SW480 (cell line): ENCODE results near the gene FBLN2.

ENCODE experiments used
- DNase-seq: peaks from one replicate; pipeline ENCODE4 v3.0.0-alpha.2; 2016; ENCODE audit warnings: low spot score

Gene FBLN2

DNA sequence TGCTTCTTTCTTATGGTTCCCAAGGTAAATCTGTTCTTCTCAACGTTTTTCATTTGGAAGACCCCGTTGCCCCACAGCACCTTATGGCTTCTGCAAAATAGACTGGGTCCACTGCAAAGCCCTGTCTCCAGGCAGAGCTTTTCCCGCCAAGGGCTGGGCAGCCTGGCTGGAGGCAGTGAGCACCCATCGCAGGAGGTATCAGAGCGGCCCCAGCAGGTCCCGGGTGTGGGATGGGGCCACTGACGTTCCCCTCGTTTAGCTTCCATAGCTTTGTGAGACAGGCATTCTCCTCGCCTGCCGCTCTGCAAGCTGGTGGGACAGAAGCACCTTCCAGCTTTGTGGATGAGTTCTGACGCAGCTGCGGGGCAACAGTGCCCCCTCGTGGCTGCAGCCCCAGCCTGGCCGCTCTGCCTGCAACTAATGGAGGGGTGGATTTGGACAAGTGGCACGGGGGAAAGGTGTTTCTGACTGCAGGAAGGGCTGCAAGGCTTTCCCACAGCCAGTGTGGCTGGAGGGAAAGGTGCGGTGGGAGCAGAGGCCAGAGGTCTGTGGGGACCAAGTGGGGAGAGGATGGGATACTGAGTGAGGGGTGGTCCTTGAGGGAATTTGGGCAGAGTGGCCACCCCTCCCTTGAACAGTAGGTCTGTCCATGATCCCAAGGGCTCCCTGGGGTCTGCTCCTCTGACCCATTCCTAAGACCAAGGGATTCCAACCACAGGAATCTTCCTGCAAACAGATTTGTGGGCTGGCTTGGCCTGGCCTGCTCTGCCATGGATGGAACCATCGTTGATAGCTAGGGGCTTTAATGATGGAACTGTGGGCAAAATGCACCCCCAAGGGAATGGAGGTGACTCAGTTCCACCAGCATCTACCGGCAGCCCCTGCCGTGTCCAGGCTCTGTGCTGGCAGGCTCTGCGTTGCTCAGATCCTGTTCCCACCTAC, 99.4 kb downstream of the FBLN2 start:
- peak; percentile 70 for DNase-seq

DNA sequence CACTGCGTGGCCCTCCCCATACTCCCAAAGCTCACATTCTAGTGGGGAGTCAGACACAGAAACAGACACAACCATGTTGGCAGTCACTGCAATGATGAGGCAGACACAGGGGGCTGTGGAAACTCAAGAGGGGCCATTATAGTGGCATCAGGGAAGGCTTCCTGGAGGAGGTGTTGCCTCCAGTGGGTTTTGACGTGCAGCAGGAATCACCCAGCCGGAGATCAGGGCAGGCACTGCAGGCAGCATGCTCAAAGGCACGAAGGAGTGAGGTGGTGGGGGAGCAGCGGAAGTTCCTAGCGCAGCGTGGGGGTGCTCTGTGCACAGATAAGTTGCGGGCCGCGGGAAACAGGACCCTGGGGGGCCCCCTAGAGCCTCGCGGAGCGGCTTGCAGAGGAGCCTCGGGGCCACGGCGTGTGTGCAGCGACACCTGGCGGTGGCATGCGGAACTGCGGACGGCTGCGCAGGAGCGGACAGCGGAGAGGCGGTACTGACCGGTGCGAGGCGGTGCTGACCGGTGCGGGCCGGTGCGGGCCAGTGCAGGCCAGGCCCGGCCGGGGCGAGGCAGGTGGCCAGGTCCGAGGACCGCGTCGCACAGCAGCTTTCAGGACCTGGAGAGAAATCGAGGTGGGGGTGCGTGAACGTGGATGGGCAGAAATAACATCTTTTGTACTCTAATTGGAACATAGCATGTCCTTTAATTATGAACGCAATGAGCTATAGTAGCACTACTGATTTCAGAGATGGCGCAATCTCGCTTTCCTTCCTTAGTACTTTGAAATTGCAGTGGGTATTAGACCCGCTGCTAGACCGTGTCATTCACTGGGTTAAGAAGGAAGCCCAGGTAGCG, 101.5 kb downstream of the FBLN2 start:
- DNase-seq, result peak; percentile 68

DNA sequence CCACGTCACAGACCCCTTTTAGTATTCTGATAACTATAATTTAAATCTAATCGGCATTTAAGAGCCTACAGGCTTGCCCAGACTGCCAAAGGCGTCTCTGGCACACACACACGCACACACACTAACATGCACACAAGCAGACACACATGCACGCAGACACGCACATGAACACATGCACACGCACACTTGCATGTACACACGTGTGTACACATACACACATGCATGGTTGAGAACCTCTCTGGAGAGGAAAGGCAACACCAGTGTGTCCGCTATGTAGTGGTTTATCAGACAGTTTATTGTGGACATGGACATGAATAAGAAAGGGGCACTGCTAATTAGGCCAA, 102.1 kb downstream of the FBLN2 start:
- DNase-seq, result no peak

DNA sequence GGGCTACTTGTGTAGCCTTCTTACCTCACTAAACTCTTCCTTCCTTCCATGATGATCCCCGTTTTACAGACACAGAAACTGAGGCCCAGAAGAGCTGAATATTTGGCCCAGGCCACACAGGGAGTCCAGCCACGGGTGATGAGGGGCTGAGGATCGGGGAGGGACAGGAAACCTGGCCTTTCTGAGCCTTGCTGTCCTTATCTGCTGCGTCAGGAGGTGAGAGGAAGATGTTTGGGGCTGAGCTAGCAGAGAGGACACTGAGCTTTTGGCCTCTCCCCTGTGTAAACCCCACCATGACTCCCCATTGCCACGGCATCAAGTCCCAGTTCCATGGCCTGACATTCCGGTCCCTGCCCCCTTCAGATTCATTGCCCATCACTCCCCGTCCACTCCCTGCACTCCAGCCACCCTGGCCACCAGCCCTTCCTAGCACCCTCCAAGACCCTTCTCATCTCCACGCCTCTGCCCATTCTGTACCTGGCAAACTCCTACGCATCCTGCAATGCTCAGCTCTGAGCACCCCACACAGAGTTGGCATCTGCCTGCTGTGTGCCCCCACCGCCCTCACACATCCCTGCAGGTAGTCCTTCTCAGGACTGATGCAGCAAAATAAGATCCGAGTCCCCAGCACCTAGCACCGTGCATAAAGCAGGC, 103.0 kb downstream of the FBLN2 start:
- DNase-seq, result no peak

DNA sequence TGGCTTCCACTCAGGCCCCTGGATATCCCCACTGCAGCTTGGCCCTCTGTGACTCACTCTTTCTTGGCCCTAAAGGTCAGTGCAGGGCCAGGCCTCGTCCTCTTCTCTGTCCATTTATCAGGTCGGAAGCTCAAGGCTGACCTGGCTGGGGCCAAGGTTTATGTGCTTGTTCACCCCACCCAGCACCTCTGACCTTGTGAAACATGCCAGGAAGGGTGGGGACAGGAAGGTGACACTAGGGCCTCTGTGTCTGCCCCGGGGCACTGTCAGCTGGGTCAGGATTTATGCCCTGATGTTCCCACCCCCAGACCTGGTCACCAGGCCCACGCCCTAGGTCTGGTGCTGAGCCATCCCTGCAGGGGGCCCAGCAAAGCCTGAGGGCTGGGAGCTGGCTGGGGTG, 103.8 kb downstream of the FBLN2 start:
- DNase-seq, result no peak

DNA sequence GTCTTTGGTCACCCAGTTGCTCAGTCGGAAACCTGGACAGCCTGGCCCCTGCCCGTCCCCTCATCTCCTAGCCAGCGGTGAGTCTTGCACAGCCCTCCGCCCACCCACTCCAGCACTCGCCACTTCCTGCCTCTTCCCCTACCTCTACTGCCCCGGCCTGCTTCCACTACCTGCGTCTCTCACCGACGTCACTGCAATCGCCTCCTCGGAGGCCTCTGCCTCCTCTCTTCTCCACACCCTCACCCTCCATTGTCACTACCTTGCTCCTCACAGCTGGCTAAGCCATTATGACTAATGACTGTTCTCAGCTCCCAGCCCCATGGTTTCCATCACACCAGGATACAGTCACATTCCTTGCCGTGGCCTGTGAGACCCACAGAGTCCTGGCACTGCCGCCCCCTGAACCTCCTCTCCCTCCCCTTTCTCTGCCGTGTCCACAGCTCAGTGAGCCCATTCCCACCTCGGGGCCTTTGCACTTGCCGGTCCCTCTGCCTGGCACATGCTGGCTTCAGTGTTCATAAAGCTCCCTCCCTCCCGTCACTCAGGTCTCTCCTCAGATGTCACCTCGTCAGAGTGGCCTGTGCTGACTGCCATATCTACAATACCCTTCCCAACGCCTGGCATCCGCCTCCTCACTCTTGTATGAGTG, 104.8 kb downstream of the FBLN2 start:
- no peak for DNase-seq

DNA sequence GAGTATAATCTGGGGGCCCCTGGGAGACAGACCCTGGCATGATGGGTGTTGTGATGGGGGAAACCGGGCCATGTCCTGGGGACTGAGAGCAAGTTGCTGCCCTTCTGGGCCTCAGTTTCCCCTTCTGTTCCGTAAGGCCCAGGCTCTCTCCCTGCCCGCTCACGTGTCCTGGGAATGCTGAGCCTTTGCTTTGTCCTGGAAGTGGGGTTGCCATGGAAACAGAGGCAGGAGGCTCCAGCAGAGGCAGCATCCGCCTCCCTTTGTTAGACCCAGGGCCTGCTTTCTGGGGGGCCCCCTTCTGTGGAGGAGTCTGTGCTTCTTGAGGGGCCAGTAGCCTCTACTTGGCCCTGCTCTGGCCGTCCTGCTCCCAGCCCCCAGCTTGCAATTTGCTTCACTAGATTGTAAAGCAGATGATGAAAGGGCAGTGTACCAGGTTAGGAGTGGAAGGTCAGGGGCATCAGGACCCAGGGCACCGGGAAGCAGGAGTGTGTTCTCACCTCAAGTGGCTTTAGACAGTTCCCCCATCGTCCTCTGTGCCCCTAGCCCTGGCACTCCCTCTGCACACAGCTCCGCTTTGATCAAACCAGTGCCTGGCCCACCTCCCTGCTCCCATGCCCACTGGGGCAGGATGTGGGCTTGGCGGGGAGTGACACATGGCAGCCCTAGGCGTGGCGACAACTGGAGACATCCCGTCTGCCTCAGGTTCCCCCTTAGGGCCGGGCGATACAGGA, 105.6 kb downstream of the FBLN2 start:
- DNase-seq, result peak; percentile 61

DNA sequence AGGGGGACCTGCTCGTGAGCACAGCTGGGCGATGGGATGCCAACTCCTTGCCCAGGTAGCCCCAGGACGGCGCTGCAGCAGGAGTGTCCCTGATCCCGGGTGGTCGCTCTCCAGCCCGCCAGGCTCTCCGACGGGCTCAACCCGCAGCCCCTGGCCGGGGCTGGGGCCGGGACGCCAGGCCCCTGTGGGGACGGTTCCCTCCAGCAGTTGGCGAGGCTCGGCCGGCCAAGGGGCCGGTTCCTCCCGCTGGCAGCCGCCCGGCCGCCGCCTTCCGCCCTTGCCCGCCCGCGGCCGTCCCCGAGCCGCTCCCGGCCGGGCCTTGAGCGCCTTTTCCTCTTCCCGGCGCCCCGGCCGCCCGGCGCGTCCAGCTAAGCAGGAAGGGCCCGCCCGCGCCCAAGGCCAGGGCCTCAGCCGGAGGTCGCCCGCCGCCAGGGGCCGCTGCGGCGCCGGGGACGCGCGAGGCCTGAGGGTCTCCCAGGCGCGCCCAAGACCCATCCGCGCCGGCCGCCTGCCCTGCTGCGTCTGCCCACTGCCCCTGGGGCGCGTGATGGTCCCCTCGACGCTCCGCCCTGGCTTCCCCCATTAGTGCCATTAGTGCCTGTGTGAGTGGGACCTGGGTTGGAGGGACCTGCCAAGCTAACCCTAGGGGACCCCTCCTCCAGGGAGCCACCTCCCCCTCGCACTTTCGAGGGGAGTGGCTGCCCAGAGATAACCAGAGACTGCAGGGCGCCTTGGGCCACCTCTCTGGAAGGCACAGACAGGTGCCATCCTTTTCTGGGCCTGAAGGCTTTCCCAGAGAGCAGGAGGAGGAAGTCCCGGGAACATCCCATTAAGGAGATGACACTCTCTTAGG, 106.4 kb downstream of the FBLN2 start:
- DNase-seq, result peak; percentile 56

DNA sequence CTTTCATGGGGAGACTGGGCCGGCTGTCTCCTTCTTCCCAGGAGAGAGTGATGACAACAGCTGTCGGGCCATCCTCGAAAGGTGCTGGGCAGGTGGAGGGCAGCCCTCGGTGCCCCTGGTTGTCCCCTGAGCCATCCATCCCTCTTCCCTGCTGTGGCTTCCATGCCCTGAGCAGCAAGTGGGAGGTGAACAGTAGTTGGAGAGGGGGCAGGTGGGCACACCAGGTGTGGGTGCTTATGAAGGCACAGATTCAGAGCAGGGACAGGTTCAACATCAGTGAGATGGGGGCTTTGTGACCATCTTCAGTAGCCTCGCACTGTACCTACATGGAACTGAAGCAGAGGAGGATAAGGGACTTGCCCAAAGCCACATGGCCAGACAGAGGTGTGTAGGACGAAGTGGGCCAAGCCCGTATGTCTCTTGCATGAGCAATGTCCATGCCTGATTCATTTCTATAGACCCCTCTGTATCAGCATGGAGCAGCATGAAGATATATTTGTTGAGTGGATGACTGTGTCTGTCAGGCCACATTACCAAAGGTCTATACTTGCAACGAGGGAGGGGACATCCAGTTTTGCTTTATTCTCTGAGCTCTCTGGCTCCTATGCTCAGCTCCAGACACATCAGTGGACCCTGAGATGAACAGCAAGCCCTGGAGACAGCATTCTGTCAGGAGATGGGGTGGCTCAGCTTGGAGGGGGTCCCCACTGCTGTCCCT, 107.8 kb downstream of the FBLN2 start:
- no peak for DNase-seq

DNA sequence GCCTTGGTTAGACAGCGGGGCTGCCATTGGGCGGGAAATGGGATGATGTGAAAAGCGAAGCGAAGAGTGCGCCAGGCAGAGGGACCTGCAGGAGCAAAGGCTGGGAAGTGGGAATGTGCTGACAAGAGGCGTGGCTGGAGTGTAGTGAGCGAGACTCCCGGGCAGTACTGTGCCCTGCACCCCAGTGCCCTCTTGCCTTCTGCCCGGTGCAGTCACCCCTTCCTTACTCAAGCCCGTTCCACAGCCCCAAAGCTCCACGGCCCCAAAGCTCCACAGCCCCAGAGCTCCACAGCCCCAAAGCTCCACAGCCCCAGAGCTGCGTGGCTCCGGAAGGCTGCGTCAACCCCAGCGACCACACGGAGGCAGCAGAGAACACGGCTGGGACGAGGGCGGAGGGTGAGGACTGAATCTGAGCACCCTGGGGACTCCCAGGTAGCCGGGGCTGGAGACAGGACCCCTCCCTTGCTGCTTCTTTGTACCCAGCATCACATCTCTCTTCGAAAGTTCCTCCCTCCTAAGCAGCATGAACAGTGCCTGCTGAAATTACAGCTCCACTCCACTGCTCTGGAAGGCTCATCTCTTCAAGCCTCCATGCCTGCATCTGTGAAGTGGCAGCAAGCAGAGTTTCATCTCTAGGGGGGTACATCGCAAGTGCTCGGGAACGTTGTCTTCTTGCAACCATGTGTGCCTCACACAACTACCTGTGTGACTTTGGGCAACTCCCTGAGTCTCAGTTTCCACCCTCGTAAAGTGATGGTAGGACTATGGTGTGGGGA, 108.9 kb downstream of the FBLN2 start:
- peak; percentile 35 for DNase-seq

DNA sequence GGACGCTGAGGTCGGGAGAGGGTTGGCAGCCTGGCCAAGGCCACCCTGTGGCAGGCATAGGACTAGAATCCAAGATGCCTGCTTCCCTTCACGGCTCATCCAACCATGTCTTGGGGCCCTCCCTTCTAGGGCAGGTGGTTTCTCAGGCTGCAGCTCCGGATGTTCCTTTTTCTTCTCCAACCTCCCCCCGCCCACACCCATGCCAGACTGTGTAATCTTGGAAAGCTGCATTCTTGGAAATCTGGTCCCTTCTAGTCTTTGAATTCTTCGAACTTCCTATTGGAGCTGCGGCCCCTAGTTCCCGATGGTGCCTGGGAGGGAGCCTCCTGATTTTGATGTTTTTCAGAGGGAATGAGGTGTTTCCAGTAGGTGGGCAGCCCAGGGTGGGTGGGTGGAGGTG, 109.8 kb downstream of the FBLN2 start:
- no peak for DNase-seq

DNA sequence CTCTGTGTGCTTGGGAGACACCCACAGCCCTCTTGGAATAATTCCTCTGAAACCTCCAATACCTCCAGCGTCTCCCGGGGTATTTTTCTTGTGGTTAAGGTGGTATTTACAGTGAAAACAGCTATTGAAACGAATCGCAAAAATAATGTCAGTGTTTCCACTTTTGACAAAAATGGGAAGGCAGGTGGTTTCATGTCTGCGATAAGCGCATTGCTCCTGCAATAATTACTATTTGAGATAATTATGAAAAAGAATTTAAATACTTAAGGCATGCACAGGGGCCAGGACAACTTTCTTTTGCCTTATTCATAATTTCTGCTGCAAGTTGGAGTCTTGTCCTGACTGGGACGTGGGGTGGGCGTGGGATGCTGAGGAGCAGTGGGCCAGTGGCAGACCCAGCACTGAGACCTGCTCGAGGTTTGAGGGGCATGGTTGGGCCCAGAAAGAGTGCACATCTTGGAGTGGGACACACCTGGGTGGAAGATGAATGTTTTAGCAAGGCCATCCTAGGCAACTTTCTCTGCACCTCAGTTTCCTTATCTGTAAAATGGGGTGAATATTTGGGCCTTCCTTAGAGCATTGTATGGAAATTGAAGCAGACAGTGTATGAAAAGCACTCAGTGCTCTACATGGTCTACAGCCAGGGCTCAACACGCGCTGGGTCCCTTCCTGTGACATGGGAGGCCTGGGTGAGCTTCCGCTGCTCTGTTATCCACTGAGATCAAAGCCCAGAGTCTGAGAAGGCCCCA, 110.5 kb downstream of the FBLN2 start:
- no peak for DNase-seq

DNA sequence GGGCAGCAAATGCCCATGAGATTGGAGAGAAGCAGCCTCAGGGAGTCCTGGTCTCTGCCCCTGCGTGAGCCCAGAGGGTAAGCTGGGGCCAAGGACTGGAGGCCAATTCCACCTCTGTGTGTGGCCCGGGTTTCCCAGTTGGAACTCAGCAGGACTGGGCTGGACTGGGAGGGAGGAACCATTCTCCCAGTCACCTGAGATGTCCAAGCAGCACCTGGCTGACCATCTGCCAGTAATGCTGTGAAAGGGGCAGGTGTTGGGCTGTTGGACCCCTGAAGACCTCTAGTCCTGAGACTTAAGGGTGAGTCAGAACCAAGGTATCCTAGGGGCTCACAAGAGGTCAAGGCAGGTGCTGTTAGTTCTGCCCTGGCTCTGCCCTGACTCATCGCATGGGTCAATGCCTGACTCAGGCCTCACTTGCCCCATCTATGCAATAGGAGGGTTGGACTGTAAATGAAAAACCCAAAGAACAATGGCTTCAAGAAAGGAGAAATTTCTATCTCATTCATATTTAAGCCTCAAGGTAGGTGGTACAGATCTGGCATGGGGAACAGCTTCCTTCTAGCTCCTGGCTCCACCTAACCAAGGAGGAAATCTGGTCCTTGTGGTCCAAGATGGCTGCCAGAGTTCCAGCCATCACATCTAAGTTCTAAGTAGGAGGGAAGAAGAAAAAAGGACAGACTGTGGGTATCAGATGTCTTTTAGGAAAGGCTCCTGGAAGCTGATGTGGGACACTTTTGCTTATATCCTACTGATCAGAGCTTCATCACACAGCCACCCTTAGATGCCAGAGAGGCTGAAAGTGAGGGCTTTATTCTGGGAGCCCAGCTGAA, 111.3 kb downstream of the FBLN2 start:
- DNase-seq, result no peak

DNA sequence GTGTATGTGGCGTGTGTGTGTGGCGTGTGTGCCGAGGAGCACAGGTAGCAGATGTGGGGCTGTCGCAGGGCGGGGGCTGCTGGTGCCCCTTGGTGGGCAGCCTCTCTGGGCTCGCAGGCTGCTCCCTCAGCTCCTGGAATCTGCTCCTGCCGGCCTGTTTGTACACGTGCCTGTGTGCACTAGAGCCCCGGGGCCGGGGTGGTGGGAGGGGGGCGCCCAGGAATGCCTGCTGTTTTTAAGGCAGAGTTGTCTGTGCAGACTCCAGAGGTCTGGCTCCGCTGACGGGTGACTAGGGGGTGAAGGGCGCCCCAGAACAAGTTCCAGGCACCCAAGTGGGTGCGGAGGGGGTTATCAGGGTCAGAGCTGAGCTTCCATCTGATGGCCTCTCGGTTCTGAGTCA, 112.2 kb downstream of the FBLN2 start:
- DNase-seq, result no peak

DNA sequence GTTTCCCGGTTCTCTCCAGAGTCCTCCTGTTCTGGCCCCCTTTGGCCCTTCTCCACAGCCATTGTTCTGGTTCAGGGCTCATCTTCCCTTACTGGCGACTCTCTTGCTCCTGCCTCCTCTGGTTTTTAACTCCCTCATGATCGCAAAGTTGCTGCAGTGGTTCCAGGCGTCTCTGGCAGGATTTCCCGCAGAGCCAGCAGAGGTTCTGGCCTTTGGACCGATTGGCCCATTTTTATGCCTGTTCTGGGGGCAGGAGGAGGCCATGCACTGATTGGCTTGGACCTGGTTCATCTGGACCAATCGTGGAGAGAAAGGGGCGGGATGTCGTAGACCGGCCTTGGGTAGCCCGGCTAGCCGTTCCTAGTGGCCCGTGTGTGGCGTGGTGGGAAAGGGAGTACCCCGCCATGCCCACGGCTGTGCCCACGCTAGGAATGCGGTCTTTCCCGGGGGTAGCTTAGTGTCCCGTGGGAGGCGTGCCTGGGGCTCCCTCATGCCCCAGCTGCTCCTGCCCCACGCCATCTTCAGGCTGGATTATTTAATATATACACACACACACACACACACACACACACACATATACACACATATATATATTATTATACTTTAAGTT, 113.4 kb downstream of the FBLN2 start:
- DNase-seq, result no peak

DNA sequence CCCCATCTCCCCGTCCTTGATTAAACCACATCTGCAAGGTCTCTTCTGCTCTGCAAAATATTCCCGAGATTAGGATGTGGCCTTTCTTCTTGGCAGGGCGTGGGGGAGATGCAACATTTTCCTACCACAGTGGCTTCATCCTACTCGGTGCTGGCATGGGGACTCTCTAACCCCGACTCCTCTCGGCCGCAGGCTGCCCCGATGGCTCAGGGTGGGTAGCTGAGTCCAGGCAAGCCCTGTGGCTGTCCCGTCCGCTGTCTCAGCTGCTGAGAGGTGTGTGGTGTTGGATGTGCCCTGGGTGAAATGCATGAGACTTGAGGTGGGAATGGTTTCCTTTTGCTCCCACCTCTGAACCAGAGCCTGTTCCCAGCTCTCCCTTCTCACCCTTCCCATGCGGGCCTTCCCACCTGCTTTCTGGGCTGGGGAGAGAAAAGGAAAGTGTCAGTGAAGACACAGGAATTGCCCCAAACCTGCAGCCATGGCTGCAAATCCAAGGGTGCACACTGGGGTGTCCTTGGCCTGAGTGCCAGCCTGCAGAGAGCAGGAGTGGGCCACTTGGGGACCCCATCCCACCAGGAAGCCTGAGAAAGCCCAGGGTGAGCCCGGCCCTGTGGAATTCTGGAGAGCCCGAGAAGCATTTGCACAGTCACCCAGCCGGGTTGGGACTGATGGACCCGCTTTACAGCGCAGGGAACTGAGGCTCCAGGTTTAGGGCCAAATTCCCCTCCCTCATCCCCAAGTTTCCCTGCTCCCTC, 115.0 kb downstream of the FBLN2 start:
- no peak for DNase-seq
